HG02623 (cell line): ENCODE results near the gene ASIC5.
"Not testable (repeated sequence)": the region's sequence is repeated elsewhere in the genome, so short reads cannot be mapped to it uniquely, and the experiment has no call there.

Experiments used
- ATAC-seq: cut with Tn5 transposase; IDR thresholded peaks from one replicate; pipeline ENCODE4 v1.9.1; 2021; ENCODE audit warnings: moderate library complexity; ENCODE audit not compliant: unreplicated experiment

Gene ASIC5

GRCh38 chr4:155802190-155802959 lies 63.7 kb downstream of the ASIC5 start:
- ATAC-seq, result no peak

DNA sequence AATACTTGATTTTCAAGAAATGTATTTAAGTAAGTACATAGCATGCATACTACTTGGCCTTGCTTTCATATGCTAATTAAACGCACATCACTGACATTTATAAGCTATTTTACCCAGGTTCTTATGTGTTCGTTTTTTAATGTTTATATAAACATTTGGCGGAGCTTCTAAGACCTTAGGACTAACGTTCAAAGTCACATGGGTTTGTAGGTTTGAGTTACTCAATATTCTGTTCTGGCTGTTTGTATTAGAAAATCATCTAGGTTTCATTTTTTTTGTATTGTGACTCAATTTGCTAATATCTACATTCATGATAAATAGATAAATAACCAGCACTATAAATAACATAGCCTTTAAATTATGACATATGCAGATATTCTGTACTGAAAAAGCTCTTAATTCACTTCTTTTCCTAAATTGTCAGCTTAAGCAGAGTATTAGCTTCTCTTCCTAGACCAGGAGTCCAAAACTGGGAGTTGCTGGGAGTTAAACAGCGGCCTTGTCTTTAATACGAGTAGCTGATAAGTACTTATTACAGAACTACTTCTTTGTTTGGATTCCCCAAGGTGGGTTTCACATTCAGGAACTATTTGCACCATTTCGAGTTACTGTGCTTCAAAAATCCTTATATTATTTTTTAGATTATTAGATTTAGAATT lies 65.3 kb downstream of the ASIC5 start:
- no peak for ATAC-seq

DNA sequence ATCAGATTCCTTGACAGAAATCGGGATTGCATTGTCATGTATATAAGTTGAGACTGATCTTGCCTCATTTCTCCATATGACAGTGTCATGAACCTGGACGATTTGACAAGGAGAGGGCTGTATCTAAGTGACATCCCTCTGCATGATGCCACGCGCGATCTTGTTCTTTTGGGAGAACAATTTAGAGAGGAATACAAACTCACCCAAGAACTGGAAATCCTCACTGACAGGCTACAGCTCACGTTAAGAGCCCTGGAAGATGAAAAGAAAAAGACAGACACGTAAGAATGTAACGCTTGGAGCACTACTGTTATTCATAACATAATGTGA lies 66.3 kb downstream of the ASIC5 start:
- no peak for ATAC-seq

DNA sequence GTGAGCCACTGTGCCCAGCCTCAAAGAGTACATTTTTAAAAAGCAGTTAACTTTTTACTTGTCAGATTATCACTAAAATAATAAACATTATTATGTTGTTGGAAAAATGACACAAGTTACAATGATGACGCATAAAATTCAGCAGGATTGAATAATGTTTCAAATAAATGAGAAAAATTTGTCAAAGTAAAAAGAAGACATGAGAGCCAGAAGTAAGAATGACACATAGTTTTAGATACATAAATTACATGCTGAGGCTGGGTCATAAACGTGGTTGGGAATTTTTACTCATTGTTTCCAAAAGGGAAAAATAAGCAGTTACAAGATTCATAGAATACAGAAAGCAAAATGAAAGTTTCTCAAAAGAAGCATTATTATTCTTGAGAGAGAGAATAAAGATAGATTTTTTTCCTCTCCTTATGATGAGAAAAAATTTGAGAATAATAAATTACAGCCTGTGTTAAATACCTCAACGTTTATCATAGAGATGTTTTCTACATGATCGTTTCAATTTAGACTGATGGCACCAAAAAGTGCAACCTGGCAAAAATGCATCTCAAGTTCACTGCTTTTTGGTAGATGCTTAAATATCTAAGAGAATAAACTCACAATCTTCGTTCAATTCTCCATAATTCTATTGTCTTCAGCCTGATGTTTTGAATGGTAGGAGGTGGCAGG lies 66.8 kb downstream of the ASIC5 start:
- ATAC-seq, result no peak

DNA sequence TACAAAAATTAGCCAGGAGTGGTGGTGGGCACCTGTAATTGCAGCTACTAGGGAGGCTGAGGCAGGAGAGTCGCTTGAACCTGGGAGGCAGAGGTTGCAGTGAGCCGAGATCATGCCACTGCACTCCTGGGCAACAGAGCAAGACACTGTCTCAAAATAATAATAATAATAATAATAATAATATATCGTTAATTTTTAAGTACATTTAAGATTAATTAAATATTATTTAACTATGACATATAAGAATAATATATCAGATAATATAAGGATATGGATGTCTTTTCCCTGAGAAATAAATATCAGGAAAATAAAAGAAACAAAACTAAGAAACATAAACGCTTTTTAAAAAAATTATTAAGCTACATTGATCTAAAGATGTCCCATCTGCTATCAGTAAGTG lies 68.5 kb downstream of the ASIC5 start:
- ATAC-seq, result not testable (repeated sequence)

- ATAC-seq, result peak; percentile 91
These were observed 70.1 kb downstream of the ASIC5 start for GRCh38 chr4:155795991-155796390.

GRCh38 chr4:155794589-155795236 lies 71.4 kb downstream of the ASIC5 start:
- ATAC-seq, result no peak

GRCh38 chr4:155789982-155790381 lies 76.1 kb downstream of the ASIC5 start:
- ATAC-seq, result no peak

DNA sequence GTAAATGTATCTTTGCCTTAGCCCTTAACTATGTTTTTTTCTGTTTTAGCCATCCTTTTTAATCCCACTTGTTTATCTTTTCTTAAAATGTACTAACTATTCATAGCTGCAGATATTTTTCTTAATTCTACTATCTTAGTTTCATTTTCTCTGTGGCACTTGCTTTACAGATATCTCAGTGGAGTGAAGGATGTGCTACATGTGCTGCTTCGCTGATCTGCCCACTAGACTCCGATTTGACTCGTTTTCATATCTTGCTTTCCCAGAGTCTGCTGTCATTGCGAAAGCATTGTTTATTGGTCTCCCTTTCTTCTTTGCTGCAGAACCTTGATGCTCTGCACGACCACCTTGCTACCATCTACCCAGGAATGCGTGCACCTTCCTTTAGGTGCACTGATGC lies 76.7 kb downstream of the ASIC5 start:
- no peak for ATAC-seq

DNA sequence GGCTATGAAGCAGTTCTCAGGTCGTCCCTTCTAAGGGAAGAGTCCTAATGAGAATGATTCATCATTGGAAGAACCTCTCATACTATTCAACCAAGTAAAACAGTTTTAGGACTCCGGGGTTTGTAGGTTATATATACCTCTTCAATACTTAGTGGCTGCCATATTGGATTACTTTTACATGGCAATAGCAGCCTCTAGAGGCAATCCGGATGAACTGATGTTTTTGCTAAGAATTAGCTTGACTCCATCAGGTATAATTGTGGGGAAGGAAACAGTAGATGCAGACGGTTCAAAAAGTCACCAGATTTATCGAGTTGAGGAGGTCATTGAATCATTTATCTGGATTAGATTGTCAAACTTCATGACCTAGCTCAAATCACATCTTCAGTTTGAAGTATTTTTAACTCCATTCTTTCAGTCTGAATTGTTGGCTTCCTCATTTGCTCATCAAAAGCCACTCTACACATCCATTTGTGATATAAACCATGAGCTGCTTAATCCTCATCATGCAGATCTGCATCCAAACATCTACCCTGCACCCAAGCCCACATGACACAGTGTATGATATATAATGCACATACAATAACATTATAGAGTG lies 78.9 kb downstream of the ASIC5 start:
- ATAC-seq, result peak; percentile 99

DNA sequence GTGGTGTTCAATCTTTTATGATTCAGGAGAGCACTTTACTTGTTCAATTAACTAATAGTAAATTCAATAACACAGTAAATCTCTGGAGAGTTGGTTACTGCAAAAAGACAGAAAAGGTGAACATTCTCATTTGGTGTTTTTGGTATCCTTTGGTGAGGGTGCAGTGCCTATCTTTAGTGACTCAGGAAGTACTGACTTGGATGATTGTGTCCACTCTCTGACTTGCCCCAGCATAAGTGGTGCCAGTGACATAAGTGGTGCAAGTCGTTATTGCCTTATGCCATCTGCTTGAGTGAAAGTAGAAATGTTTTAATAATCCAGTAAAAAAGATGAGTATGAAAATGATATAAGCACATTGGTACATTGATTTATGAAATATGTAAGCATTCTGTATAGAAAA lies 80.2 kb downstream of the ASIC5 start:
- ATAC-seq, result no peak

DNA sequence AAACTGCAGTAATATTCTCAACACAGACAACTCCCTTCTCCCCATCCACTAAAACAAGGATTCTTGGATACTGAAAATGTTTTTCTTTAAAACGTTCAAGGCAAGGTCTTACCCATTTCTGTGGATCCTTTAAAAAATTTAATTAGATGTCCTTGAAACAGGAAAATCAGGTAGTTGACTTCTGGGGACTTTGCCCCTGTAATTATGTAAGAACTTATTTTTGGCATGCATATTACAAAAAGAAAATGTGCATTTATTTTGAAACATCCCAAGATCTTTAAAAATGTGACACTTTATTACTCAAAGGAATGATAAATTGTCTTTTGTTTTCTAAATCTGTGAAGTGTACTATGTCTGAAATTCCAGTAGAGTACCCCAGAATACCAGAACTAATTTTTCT lies 81.4 kb downstream of the ASIC5 start:
- ATAC-seq, result no peak

DNA sequence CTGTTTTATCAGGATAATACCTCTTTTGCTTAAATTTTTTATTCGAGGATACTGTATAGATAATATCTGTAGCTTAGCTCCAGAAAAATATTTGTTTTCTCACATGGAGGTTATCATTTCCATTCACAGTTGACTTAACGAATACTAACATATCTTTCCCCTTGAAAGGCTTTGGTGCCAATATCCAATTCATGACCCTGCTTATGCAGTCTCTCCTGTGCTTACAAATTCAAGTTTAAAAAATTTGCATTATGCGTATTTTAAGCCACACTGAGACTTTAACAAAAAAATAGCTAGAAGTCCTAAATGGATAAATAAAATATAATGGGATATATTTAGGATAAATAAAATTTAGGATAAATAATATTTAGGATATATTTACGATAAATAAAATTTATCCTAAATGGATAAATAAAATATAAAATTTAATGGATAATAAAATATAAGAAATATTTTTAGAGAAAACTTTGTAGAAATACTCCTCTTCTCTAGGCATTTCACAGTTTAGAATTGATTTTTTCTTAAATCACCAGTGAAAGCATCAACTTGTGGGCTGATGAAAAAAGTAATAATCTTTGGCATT lies 84.7 kb downstream of the ASIC5 start:
- no peak for ATAC-seq

DNA sequence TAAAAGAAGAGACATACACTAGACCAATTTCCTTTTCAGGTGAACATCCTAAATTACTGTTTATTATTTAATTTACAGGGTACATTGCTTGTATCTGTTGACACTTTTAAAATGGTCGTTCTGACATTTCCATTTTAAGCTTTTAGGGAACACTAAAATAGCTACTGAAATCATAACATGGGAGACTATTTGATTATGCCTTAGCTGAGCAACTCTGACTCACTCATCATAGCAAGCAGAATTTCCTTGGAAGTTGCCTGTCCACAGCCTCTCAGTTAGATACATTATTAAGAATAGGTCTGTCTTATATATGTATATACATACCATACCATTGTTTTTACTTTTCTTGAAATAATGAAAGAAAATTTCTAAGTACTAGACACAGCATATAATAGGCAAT lies 85.3 kb downstream of the ASIC5 start:
- ATAC-seq, result no peak
